Measurements from ENCODE around the gene NIBAN1.

The NIBAN1 gene

GRCh38 chr1:184954232-184954995 lies 19.9 kb downstream of the NIBAN1 start:
- no peak for DNase-seq (ENCODE audit: low spot score)
- TF ChIP-seq, protein P1, sequence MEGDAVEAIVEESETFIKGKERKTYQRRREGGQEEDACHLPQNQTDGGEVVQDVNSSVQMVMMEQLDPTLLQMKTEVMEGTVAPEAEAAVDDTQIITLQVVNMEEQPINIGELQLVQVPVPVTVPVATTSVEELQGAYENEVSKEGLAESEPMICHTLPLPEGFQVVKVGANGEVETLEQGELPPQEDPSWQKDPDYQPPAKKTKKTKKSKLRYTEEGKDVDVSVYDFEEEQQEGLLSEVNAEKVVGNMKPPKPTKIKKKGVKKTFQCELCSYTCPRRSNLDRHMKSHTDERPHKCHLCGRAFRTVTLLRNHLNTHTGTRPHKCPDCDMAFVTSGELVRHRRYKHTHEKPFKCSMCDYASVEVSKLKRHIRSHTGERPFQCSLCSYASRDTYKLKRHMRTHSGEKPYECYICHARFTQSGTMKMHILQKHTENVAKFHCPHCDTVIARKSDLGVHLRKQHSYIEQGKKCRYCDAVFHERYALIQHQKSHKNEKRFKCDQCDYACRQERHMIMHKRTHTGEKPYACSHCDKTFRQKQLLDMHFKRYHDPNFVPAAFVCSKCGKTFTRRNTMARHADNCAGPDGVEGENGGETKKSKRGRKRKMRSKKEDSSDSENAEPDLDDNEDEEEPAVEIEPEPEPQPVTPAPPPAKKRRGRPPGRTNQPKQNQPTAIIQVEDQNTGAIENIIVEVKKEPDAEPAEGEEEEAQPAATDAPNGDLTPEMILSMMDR (IDR thresholded peaks at IDR 0.05; ENCODE audit: borderline replicate concordance, control extremely low read depth, extremely low read depth, insufficient read depth, missing control alignments): no peak
- in situ Hi-C loops (cut with MboI; ENCODE audit: low sequenced_read_pairs, unreplicated experiment): no loop called here

DNA sequence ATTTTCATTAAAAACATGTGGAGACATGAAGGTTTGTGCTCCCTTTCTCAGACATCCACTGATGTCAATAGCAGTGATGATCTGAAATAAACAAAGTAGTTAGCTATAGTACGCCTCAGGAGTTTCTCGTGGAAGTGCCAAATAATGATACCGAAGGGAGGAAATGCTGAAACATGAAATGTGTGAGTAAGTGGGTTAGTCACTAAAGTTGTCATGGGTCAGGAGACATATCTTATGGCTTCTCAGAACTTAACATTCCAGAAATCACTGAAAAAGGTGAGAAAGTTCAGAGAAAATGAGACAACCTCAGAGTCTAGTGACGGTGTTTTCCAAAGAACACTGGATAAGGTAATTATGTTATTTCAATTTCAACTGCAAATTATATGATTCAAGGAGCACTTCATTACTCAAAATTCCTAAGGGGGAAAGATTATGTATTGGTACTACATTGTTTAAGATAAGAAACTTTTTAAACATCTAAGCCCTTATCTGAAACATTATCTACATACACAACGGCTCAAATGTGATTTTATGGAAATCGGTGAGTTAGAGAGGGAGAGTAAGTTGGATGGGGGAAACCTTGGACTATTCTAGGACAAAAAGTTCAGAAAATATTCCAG lies 20.6 kb downstream of the NIBAN1 start:
- no peak for DNase-seq (ENCODE audit: low spot score)
- in situ Hi-C loops (cut with MboI; ENCODE audit: low sequenced_read_pairs, unreplicated experiment): no loop called here
- TF ChIP-seq, protein P1 (IDR thresholded peaks at IDR 0.05; ENCODE audit: borderline replicate concordance, control extremely low read depth, extremely low read depth, insufficient read depth, missing control alignments): no peak

- in situ Hi-C loops (cut with MboI; ENCODE audit: low sequenced_read_pairs, unreplicated experiment): no loop called here
- TF ChIP-seq, protein P1 (IDR thresholded peaks at IDR 0.05; ENCODE audit: borderline replicate concordance, control extremely low read depth, extremely low read depth, insufficient read depth, missing control alignments): no peak
- DNase-seq (ENCODE audit: low spot score): no peak
Measured at GRCh38 chr1:184952428-184952827, 21.9 kb downstream of the NIBAN1 start.

DNA sequence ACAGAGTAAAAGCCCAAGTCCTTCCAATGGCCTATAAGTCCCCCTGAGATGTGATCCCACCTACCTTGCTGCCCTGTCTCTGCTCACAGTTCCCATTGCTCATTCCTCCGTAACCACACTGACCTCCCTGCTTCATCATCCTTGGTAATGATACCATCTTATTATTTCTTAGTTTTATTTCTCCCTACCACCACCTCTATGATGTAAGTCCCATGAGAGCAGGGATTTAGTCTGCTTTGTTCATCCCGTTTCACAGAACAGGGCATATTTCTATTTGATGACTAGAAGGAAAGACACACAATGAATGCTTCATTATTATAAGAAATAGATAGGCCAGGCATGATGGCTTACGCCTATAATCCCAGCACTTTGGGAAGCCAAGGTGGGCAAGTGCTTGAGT lies 22.5 kb downstream of the NIBAN1 start:
- in situ Hi-C loops (cut with MboI; ENCODE audit: low sequenced_read_pairs, unreplicated experiment): no loop called here
- TF ChIP-seq, protein P1 (IDR thresholded peaks at IDR 0.05; ENCODE audit: borderline replicate concordance, control extremely low read depth, extremely low read depth, insufficient read depth, missing control alignments): no peak
- no peak for DNase-seq (ENCODE audit: low spot score)

DNA sequence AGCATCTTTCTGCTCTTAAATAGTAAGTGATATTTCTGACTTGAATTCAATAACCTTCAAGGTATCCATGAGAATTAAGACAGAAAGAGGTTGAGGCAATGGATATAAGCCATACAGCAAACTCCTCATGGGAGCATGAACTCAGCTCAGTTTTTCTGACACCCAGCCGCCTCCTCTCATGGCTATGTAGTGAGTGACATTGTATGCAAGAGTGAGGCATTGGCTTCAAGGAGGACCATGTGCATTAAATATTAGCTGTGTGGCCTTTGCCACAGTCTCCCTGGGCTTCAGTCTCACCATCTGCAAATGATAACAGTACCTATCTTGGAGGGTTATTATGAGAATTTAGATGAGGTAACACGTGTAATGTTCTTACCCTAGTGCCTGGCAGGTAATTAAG lies 23.4 kb downstream of the NIBAN1 start:
- TF ChIP-seq, protein P1 (IDR thresholded peaks at IDR 0.05; ENCODE audit: borderline replicate concordance, control extremely low read depth, extremely low read depth, insufficient read depth, missing control alignments): no peak
- in situ Hi-C loops (cut with MboI; ENCODE audit: low sequenced_read_pairs, unreplicated experiment): no loop called here
- no peak for DNase-seq (ENCODE audit: low spot score)

DNA sequence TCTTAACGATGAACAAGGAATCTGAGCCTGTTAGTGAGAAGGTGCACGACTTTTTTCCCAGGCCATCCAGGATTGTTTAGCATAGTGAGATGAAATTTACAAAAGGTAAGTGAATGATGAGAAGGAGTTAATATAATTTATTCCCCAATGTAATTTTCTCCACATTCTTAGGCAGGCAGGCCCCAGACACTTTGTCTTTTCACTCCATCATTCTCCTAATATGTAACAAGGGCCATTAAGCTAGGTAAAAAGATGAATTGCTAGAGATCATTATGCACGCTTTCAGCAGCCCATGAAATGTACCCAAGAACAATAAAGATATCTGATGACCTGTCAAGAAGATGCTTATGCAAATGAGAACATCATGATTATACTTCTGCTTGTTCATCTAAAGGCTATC lies 24.1 kb downstream of the NIBAN1 start:
- no peak for DNase-seq (ENCODE audit: low spot score)
- TF ChIP-seq, protein P1 (IDR thresholded peaks at IDR 0.05; ENCODE audit: borderline replicate concordance, control extremely low read depth, extremely low read depth, insufficient read depth, missing control alignments): no peak
- in situ Hi-C loops (cut with MboI; ENCODE audit: low sequenced_read_pairs, unreplicated experiment): no loop called here
